SK-N-SH treated with all-trans-retinoic acid at 6 μM for 48 hours (cell line): Measurements from ENCODE around the gene MPLKIP.

Source experiments
- ATAC-seq: fragments of 200-7000 bp; cut with Tn5 transposase; 3 replicates; pipeline ENCODE4 v1.9.1; 2020; ENCODE audit warnings: mild to moderate bottlenecking, moderate library complexity
- ARNTL ChIP-seq: fragments of 450-650 bp; formaldehyde crosslinking; IDR thresholded peaks from 2 replicates; pipeline ENCODE4 v1.5.0; 2020; ENCODE audit warnings: low read depth, mild to moderate bottlenecking, moderate library complexity, borderline replicate concordance
- BACH2 ChIP-seq: fragments of 250-450 bp; sonication (Bioruptor Pico); IDR thresholded peaks from 2 replicates; pipeline ENCODE4 v1.9.0; 2021; ENCODE audit warnings: mild to moderate bottlenecking, borderline replicate concordance
- CREB5 ChIP-seq: fragments of 250-450 bp; sonication (Bioruptor Pico); IDR thresholded peaks from 2 replicates; pipeline ENCODE4 v1.5.1; 2020; ENCODE audit warnings: low read depth, mild to moderate bottlenecking, moderate library complexity
- CSDC2 ChIP-seq: fragments of 250-450 bp; sonication (Bioruptor Pico); IDR thresholded peaks from 2 replicates; pipeline ENCODE4 v1.5.0; 2020; ENCODE audit warnings: mild to moderate bottlenecking, moderate library complexity
- CSRNP3 ChIP-seq: fragments of 250-450 bp; sonication (Bioruptor Pico); IDR thresholded peaks from 2 replicates; pipeline ENCODE4 v1.5.1; 2021; ENCODE audit warnings: mild to moderate bottlenecking, moderate library complexity
- ESRRG ChIP-seq: fragments of 250-450 bp; sonication (Bioruptor Pico); IDR thresholded peaks from 2 replicates; pipeline ENCODE4 v1.6.1; 2021; ENCODE audit warnings: mild to moderate bottlenecking
- GLIS3 ChIP-seq: fragments of 250-450 bp; sonication (Bioruptor Pico); IDR thresholded peaks from 2 replicates; pipeline ENCODE4 v1.5.0; 2020; ENCODE audit warnings: mild to moderate bottlenecking, moderate library complexity
- OSR1 ChIP-seq: fragments of 250-450 bp; sonication (Bioruptor Pico); IDR thresholded peaks from 2 replicates; pipeline ENCODE4 v1.8.0; 2022; ENCODE audit warnings: moderate library complexity, mild to moderate bottlenecking, inconsistent platforms
- POU6F1 ChIP-seq: fragments of 250-450 bp; sonication (Bioruptor Pico); IDR thresholded peaks from 2 replicates; pipeline ENCODE4 v1.8.0; 2021; ENCODE audit warnings: low read depth, mild to moderate bottlenecking, moderate library complexity, borderline replicate concordance
- RARB ChIP-seq: fragments of 250-450 bp; sonication (Bioruptor Pico); IDR thresholded peaks from 2 replicates; pipeline ENCODE4 v1.8.0; 2021; ENCODE audit warnings: mild to moderate bottlenecking, moderate library complexity
- SNAI2 ChIP-seq: fragments of 250-450 bp; sonication (Bioruptor Pico); IDR thresholded peaks from 2 replicates; pipeline ENCODE4 v1.5.0; 2020; ENCODE audit warnings: mild to moderate bottlenecking, moderate library complexity
- TCF4 ChIP-seq: fragments of 250-450 bp; sonication (Bioruptor Pico); IDR thresholded peaks from 2 replicates; pipeline ENCODE4 v1.8.0; 2021; ENCODE audit warnings: mild to moderate bottlenecking, moderate library complexity, borderline replicate concordance
- TOX ChIP-seq: fragments of 250-450 bp; sonication (Bioruptor Pico); IDR thresholded peaks from 2 replicates; pipeline ENCODE4 v1.8.0; 2021; ENCODE audit warnings: mild to moderate bottlenecking, moderate library complexity, borderline replicate concordance
- ZC3H10 ChIP-seq: fragments of 250-450 bp; sonication (Bioruptor Pico); IDR thresholded peaks from 2 replicates; pipeline ENCODE4 v1.5.1; 2021; ENCODE audit warnings: mild to moderate bottlenecking, moderate library complexity
- ZFP3 ChIP-seq: fragments of 250-450 bp; sonication (Bioruptor Pico); IDR thresholded peaks from 2 replicates; pipeline ENCODE4 v1.5.0; 2020; ENCODE audit warnings: mild to moderate bottlenecking, moderate library complexity
- ZFP30 ChIP-seq: fragments of 450-650 bp; formaldehyde crosslinking; IDR thresholded peaks from 2 replicates; pipeline ENCODE4 v1.5.0; 2022; ENCODE audit warnings: mild to moderate bottlenecking, moderate library complexity
- ZNF565 ChIP-seq: fragments of 450-650 bp; formaldehyde crosslinking; conservative IDR thresholded peaks from 2 replicates; pipeline ENCODE4 v1.5.0; 2020; ENCODE audit warnings: low read depth, mild to moderate bottlenecking, moderate library complexity
- ZNF70 ChIP-seq: fragments of 450-650 bp; formaldehyde crosslinking; IDR thresholded peaks from 2 replicates; pipeline ENCODE4 v1.5.0; 2020; ENCODE audit warnings: mild to moderate bottlenecking, moderate library complexity
- ZNF8 ChIP-seq: fragments of 450-650 bp; formaldehyde crosslinking; IDR thresholded peaks from 2 replicates; pipeline ENCODE4 v1.5.0; 2020; ENCODE audit warnings: mild to moderate bottlenecking, moderate library complexity
- TF ChIP-seq, protein P1 (sequence below): fragments of 250-450 bp; sonication (Bioruptor Pico); IDR thresholded peaks from 2 replicates; pipeline ENCODE4 v1.5.0; 2020; ENCODE audit warnings: mild to moderate bottlenecking, moderate library complexity
- TF ChIP-seq, protein P2 (sequence below): fragments of 250-450 bp; sonication (Bioruptor Pico); IDR thresholded peaks from 2 replicates; pipeline ENCODE4 v1.8.0; 2020; ENCODE audit warnings: mild to moderate bottlenecking, moderate library complexity, borderline replicate concordance

The MPLKIP gene

DNA sequence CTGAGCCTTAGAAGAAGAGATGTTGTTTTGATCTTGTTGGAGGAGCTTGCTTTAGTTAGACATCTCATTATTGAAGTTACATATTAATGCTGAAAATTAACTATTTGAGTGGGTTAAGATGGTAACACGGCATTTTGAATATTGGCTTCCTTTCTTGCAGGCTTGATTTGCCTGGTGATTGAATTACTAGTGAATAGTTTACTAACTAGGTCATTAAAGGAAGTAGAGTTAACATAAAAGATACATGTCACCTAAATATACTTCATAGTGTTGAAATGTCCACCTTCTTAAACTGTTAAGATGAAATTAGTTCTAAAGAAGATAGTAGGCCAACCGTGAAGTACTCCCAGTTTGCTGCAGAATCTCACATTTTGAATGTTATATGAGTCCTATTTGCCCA is 18.5 kb downstream of the MPLKIP start:
- TF ChIP-seq ZFP3 (CRISPR knock-in tag) (no peak), ARNTL (CRISPR knock-in tag) (no peak), RARB (no peak), TCF4 (CRISPR knock-in tag) (no peak), ESRRG (CRISPR knock-in tag) (no peak)
- TF ChIP-seq, protein P1, sequence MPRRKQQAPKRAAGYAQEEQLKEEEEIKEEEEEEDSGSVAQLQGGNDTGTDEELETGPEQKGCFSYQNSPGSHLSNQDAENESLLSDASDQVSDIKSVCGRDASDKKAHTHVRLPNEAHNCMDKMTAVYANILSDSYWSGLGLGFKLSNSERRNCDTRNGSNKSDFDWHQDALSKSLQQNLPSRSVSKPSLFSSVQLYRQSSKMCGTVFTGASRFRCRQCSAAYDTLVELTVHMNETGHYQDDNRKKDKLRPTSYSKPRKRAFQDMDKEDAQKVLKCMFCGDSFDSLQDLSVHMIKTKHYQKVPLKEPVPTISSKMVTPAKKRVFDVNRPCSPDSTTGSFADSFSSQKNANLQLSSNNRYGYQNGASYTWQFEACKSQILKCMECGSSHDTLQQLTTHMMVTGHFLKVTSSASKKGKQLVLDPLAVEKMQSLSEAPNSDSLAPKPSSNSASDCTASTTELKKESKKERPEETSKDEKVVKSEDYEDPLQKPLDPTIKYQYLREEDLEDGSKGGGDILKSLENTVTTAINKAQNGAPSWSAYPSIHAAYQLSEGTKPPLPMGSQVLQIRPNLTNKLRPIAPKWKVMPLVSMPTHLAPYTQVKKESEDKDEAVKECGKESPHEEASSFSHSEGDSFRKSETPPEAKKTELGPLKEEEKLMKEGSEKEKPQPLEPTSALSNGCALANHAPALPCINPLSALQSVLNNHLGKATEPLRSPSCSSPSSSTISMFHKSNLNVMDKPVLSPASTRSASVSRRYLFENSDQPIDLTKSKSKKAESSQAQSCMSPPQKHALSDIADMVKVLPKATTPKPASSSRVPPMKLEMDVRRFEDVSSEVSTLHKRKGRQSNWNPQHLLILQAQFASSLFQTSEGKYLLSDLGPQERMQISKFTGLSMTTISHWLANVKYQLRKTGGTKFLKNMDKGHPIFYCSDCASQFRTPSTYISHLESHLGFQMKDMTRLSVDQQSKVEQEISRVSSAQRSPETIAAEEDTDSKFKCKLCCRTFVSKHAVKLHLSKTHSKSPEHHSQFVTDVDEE (CRISPR knock-in tag): no peak
- no peak for ATAC-seq

- TF ChIP-seq CSRNP3: no peak
- no peak for TF ChIP-seq CSDC2 (CRISPR knock-in tag)
- no peak for TF ChIP-seq CREB5 (CRISPR knock-in tag)
- TF ChIP-seq RARB: no peak
- no peak for TF ChIP-seq TOX (CRISPR knock-in tag)
- TF ChIP-seq, protein P1 (CRISPR knock-in tag): no peak
- TF ChIP-seq ZNF70 (CRISPR knock-in tag): no peak
- TF ChIP-seq ZFP30: no peak
- TF ChIP-seq ZFP3 (CRISPR knock-in tag): no peak
- no peak for TF ChIP-seq ZNF565
- TF ChIP-seq BACH2 (CRISPR knock-in tag): no peak
- TF ChIP-seq SNAI2 (CRISPR knock-in tag): no peak
- TF ChIP-seq TCF4 (CRISPR knock-in tag): no peak
- no peak for TF ChIP-seq ESRRG (CRISPR knock-in tag)
- no peak for TF ChIP-seq ZC3H10
- TF ChIP-seq, protein P2, sequence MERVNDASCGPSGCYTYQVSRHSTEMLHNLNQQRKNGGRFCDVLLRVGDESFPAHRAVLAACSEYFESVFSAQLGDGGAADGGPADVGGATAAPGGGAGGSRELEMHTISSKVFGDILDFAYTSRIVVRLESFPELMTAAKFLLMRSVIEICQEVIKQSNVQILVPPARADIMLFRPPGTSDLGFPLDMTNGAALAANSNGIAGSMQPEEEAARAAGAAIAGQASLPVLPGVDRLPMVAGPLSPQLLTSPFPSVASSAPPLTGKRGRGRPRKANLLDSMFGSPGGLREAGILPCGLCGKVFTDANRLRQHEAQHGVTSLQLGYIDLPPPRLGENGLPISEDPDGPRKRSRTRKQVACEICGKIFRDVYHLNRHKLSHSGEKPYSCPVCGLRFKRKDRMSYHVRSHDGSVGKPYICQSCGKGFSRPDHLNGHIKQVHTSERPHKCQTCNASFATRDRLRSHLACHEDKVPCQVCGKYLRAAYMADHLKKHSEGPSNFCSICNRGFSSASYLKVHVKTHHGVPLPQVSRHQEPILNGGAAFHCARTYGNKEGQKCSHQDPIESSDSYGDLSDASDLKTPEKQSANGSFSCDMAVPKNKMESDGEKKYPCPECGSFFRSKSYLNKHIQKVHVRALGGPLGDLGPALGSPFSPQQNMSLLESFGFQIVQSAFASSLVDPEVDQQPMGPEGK: no peak
- TF ChIP-seq POU6F1 (CRISPR knock-in tag): no peak
- TF ChIP-seq GLIS3: no peak
- no peak for TF ChIP-seq ZNF8 (CRISPR knock-in tag)
- TF ChIP-seq OSR1 (CRISPR knock-in tag): no peak
- ATAC-seq: no peak
These were observed 28.4 kb downstream of the MPLKIP start for GRCh38 chr7:40105879-40106473.
